ENCODE data around the gene GABRB1.
"Not testable (repeated sequence)": the region's sequence is repeated elsewhere in the genome, so short reads cannot be mapped to it uniquely, and the experiment has no call there.

Gene GABRB1

GRCh38 chr4:47213971-47214370 is 182.6 kb downstream of the GABRB1 start:
- no peak for DNase-seq

DNA sequence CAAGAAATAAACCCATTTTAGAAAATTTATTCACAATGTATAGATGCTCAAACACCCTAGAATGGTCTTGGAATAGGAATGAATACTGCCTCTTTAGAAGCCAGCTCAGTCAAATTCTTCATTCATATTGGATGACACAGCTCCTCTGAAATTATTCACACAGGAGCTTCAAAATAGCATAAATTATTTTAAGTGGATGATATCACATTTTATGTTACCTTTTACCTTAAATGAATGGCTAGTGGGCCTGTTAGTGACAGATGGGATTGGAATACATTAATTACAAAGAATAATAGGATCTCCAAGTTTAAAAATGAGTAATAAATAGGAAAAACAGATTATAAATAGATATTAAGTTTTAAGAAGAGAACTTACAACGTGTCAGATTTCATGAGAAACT is 184.4 kb downstream of the GABRB1 start:
- DNase-seq: no peak

- no peak for DNase-seq
These were observed 185.9 kb downstream of the GABRB1 start for GRCh38 chr4:47217291-47217690.

DNA sequence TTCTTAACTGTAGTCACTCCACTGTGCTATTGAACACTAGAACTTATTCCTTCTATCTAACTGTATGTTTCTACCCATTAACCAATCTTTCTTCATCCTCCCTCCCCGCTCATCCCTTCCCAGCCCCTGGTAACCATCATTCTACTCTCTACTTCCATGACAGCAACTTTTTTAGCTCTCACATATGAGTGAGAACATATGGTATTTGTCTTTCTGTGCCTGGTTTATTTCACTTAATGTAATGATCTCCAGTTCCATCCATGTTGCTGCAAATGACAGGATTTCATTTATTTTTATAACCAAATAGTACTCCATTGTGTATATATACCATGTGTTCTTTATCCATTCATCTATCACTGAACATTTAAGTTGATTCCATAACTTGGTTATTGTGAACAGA is 186.5 kb downstream of the GABRB1 start:
- no peak for DNase-seq

GRCh38 chr4:47218631-47219030 is 187.3 kb downstream of the GABRB1 start:
- no peak for DNase-seq

DNA sequence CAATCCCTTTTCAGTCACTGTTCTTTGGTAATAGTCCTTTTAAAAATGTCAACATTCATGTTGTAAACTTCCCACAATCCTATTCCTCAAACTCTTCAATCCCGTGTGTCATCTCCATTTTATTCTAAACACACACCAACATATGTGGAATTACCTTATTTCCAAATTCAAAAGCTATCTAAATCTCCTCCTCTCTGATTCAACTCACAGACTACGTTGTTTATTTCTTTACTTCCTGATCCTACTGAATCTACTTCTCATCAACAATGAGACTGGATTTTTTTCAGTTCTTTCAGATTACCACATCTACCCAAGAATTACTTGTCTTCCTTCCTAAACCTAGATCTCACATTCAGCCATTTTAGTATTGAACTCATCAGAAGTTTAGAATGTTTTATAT is 188.2 kb downstream of the GABRB1 start:
- DNase-seq: no peak

DNA sequence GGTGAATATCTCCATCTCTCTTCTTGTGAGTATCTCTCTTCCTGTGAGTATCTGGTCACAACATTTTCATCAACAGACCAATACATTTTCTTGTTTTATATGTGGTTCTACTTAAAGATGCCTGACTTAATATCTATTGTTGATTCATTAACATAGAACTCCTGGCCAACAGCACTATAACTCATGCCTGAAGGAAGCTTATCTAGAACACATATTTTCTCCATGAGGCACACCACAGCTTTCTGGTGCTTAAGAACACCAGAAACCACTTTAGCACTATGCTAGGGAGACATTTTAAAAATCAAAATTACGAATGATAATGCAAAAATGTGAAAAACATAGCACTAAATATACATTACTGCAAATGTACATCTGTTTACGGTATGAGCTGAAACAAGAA is 190.4 kb downstream of the GABRB1 start:
- no peak for DNase-seq

GRCh38 chr4:47222276-47222675 is 190.9 kb downstream of the GABRB1 start:
- no peak for DNase-seq

DNA sequence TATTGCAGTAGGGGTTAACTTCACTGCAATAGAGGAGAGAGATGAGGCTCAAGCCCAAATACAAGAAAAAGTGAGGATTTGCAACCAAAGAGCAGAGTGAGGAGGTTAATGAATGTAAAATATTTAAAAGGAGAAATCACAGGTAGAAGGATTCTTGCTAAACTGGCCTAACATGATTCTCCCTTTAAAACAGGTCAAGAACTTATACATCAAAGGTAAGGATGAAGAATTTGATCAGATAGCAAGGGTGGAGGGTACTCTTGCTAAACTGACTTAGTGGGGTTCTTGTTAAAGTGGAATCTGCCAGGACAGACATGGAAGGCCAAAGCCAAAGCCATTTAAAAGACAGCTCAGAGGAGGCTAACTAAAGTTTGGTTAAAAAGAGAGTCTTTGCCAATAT is 193.0 kb downstream of the GABRB1 start:
- no peak for DNase-seq

GRCh38 chr4:47235721-47236120 is 204.4 kb downstream of the GABRB1 start:
- DNase-seq: no peak

- DNase-seq: no peak
These were observed 207.3 kb downstream of the GABRB1 start for GRCh38 chr4:47238667-47239066.

GRCh38 chr4:47239649-47240048 is 208.3 kb downstream of the GABRB1 start:
- DNase-seq: no peak

DNA sequence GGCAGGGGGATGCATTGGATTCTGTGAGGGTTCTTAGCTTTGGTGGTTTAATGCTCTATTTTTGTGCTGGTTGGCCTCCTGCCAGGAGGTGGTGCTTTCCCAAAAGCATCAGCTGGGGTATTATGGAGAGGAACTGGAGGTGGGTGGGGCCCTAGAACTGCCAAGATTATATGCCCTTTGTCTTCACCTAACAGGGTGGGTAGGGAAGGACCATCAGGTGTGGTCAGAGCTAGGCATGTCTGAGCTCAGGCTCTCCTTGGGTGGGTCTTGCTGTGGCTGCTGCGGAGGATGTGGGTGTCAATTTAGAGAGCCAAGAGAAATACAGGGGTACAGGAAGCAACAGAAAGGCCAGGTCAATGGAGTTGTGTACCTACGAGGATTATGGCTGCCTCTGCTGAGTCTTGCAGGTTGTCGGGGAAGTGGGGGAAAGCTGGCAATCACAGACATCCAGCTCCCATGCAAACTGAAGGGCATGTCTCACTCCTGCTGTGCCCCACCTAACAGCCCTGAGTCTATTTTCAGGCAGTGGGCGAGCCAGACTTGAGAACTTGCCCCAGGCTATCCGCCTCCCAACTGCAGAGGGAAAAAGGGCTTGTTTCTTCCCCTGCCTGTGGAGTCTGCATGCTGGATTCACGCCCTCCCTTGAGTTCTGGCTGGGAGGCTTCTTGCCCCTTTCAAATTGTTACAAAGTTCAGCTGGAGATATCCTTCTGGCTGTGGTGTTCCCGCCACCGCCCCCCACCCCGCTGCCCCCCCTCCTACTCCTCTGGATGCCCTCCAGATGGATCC is 220.2 kb downstream of the GABRB1 start:
- DNase-seq: no peak

DNA sequence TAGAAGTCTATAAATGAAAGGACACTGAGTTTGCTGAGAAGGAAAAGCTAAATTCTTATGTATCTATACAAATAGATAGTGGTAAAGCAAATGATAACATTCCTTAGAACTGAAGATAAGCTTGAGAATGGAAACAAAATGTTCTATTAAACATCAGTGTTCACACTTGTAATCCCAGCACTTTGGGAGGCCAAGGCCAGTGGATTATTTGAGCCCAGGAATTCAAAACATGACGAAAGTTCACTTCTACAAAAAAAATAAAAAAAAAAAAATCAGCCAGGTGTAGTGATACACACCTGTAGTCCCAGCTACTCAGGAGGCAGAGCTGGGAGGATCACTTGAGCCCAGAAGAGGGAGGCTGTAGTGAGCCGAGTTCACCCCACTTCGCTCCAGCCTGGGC is 232.4 kb downstream of the GABRB1 start:
- no peak for DNase-seq

DNA sequence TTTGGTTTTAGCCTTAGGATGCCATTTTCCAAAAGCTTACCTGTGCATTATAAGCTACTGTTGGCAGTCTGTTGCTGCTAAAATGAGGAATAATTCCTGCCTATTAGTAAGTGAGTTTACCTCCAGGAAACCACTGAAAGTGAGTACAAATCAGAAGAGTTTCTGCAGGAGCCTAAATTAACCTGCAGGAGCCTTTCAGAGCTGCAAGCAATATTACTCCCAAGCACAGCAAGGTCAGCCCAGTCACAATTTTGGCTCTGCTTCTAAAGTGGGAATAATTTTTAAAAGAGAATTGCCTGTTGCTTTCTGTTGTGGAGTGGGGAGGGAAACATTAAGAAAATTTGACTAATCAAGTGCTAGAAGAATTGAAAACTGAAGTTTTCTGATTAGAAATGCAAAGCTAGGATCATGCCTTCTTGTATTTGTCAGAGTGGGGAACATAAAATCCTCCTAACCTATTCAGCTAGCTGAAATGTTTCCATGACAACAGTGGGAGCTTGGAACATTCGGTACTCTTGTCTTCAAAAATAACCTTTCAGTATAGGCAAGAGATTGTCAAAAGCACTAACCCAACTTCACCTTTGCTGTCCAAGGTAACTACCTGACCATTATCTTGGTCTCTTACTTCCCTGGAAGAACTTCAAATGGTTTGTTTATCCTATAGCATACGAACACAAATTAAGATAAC is 239.0 kb downstream of the GABRB1 start:
- no peak for DNase-seq

- no peak for DNase-seq
These were observed 239.9 kb downstream of the GABRB1 start for GRCh38 chr4:47271291-47271690.

- DNase-seq: no peak
These were observed 243.5 kb downstream of the GABRB1 start for GRCh38 chr4:47274901-47275300.

GRCh38 chr4:47275595-47275994 is 244.2 kb downstream of the GABRB1 start:
- no peak for DNase-seq

- no peak for DNase-seq
These were observed 247.3 kb downstream of the GABRB1 start for GRCh38 chr4:47278631-47279030.

GRCh38 chr4:47287735-47288134 is 256.4 kb downstream of the GABRB1 start:
- DNase-seq: no peak

GRCh38 chr4:47289805-47290204 is 258.4 kb downstream of the GABRB1 start:
- DNase-seq: no peak

- DNase-seq: not testable (repeated sequence)
These were observed 259.5 kb downstream of the GABRB1 start for GRCh38 chr4:47290873-47291272.

GRCh38 chr4:47309165-47309564 is 277.8 kb downstream of the GABRB1 start:
- DNase-seq: no peak

DNA sequence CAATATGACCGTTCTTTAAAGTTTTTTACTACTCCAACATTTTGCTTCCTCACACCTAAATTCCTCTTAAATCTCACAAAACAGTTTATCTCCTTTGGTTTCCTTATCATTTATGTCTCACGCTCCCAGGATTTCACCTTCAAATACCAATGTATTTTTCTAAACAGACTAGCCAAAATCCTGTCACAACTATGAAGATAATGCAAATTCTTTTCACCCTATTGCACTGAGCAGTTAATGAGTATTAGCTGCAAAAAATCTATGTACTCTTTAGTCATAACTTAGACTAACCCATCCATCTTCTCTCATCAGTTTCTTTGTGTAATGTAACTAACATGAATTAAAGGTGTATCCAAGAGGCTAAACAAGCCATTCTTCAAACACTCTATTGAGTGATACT is 280.8 kb downstream of the GABRB1 start:
- no peak for DNase-seq

DNA sequence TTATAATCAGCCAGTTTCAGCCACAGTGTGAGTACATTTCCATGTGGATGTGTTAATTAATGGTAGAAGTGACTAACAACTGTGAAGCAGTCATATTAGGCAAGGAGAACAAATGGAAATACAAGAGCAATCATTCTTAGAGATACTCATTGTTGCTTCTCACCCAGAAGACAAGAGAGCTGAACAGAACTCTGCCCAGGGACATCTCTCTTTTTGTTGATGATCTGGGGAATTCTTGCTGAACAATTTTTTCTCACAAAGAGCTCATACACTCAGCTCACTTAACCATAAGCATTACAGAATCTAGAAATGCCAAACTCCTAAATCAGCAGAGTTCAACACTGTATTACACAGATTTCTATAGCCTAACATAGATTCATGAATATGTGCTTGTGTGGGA is 282.0 kb downstream of the GABRB1 start:
- DNase-seq: no peak
